ENCODE data around the gene ZDHHC6. TPM values are rescaled to one million over a fixed set of nuclear protein-coding genes. Genes with fewer than 3 reads are reported as not detected.

The ZDHHC6 gene
- total and polyA plus RNA-seq, 7 donors: 10.7 to 27.7 (median 14.0) TPM

GRCh38 chr10:112385201-112385600 is 61.5 kb downstream of the ZDHHC6 start:
- Histone ChIP-seq H3K27me3 (ENCODE audit: insufficient read depth in 3 of 3, low read length in 2 of 3) (no peaks in the 10 kb centered on the region), H3K27ac (no peak overlapping the region), H3K9me3 (no peaks in the 10 kb centered on the region), H3K4me3 (no peak overlapping the region), H3K4me1 (no peaks in the 10 kb centered on the region), H3K36me3 (ENCODE audit: insufficient read depth in 1 of 2, low read depth in 1 of 2) (no peaks in the 10 kb centered on the region)
- intact Hi-C loops (cut with DNase I): no loop called here
- WGBS, 3 donors: 54 to 66% (median 57%) methylated on average over 4 of the region's 4 CpGs
- ATAC-seq: no peak
- TF ChIP-seq, protein P1, sequence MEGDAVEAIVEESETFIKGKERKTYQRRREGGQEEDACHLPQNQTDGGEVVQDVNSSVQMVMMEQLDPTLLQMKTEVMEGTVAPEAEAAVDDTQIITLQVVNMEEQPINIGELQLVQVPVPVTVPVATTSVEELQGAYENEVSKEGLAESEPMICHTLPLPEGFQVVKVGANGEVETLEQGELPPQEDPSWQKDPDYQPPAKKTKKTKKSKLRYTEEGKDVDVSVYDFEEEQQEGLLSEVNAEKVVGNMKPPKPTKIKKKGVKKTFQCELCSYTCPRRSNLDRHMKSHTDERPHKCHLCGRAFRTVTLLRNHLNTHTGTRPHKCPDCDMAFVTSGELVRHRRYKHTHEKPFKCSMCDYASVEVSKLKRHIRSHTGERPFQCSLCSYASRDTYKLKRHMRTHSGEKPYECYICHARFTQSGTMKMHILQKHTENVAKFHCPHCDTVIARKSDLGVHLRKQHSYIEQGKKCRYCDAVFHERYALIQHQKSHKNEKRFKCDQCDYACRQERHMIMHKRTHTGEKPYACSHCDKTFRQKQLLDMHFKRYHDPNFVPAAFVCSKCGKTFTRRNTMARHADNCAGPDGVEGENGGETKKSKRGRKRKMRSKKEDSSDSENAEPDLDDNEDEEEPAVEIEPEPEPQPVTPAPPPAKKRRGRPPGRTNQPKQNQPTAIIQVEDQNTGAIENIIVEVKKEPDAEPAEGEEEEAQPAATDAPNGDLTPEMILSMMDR (IDR thresholded peaks at IDR 0.05): no peak
- no peak for DNase-seq

GRCh38 chr10:112384141-112384540 is 62.6 kb downstream of the ZDHHC6 start:
- ATAC-seq (no peak), DNase-seq (no peak)
- intact Hi-C loops (cut with DNase I): no loop called here
- no peaks in the 10 kb centered on the region for H3K36me3 ChIP-seq (ENCODE audit: insufficient read depth in 1 of 2, low read depth in 1 of 2)
- WGBS, 3 donors: 73 to 84% (median 74%) methylated on average over 2 of the region's 2 CpGs
- TF ChIP-seq, protein P1 (IDR thresholded peaks at IDR 0.05): no peak
- no peaks in the 10 kb centered on the region for H3K9me3 ChIP-seq
- no peaks in the 10 kb centered on the region for H3K4me1 ChIP-seq
- H3K4me3 ChIP-seq: no peak overlapping the region
- no peaks in the 10 kb centered on the region for H3K27me3 ChIP-seq (ENCODE audit: insufficient read depth in 3 of 3, low read length in 2 of 3)
- H3K27ac ChIP-seq: no peak overlapping the region

GRCh38 chr10:112383325-112383724 is 63.4 kb downstream of the ZDHHC6 start:
- no peak for ATAC-seq
- 50 to 60% (median 58%) methylated on average over 3 of the region's 3 CpGs for WGBS, 3 donors
- H3K4me1 ChIP-seq: no peaks in the 10 kb centered on the region

GRCh38 chr10:112382515-112383235 is 64.0 kb downstream of the ZDHHC6 start:
- WGBS, 3 donors: 57 to 62% (median 61%) methylated on average over 9 of the region's 9 CpGs
- H3K9me3 ChIP-seq: no peaks in the 10 kb centered on the region
- TF ChIP-seq, protein P1 (IDR thresholded peaks at IDR 0.05): no peak
- intact Hi-C loops (cut with DNase I): no loop called here
- no peak overlapping the region for H3K27ac ChIP-seq
- H3K4me1 ChIP-seq: no peaks in the 10 kb centered on the region
- DNase-seq (no peak), ATAC-seq (no peak)
- no peak overlapping the region for H3K4me3 ChIP-seq
- H3K27me3 ChIP-seq (ENCODE audit: insufficient read depth in 3 of 3, low read length in 2 of 3): no peaks in the 10 kb centered on the region
- H3K36me3 ChIP-seq (ENCODE audit: insufficient read depth in 1 of 2, low read depth in 1 of 2): no peaks in the 10 kb centered on the region

More at GRCh38 chr10:112383325-112383724, 63.4 kb downstream of the ZDHHC6 start:
- Histone ChIP-seq H3K4me3 (no peak overlapping the region), H3K27ac (no peak overlapping the region), H3K9me3 (no peaks in the 10 kb centered on the region), H3K36me3 (ENCODE audit: insufficient read depth in 1 of 2, low read depth in 1 of 2) (no peaks in the 10 kb centered on the region), H3K27me3 (ENCODE audit: insufficient read depth in 3 of 3, low read length in 2 of 3) (no peaks in the 10 kb centered on the region)
- DNase-seq: no peak
- TF ChIP-seq, protein P1 (IDR thresholded peaks at IDR 0.05): no peak
- intact Hi-C loops (cut with DNase I): no loop called here

Other genes with a start within 250 kb of the ZDHHC6 start
- gene TECTB, start 163.5 kb downstream of the ZDHHC6 start, total RNA-seq: not detected
- not detected for gene TECTB, start 163.5 kb downstream of the ZDHHC6 start, polyA plus RNA-seq
- 1 to 10 TPM; 2.2 to 4.5 (median 3.7) TPM for gene ACSL5, start 72.8 kb downstream of the ZDHHC6 start, total RNA-seq
- 1 to 10 TPM; 2.2 to 3.4 (median 2.6) TPM for gene ACSL5, start 72.8 kb downstream of the ZDHHC6 start, polyA plus RNA-seq
- gene VTI1A, start 301 bp upstream of the ZDHHC6 start, total RNA-seq: 10 to 100 TPM; 18.5 to 23.1 (median 20.1) TPM
- gene VTI1A, start 301 bp upstream of the ZDHHC6 start, polyA plus RNA-seq: 10 to 100 TPM in 2 of 3 donors, 1 to 10 TPM in 1; 9.9 to 31.5 (median 20.8) TPM